ENCODE results near the gene PTPDC1.
"Not testable (repeated sequence)": the region's sequence is repeated elsewhere in the genome, so short reads cannot be mapped to it uniquely, and the experiment has no call there.

Gene PTPDC1

DNA sequence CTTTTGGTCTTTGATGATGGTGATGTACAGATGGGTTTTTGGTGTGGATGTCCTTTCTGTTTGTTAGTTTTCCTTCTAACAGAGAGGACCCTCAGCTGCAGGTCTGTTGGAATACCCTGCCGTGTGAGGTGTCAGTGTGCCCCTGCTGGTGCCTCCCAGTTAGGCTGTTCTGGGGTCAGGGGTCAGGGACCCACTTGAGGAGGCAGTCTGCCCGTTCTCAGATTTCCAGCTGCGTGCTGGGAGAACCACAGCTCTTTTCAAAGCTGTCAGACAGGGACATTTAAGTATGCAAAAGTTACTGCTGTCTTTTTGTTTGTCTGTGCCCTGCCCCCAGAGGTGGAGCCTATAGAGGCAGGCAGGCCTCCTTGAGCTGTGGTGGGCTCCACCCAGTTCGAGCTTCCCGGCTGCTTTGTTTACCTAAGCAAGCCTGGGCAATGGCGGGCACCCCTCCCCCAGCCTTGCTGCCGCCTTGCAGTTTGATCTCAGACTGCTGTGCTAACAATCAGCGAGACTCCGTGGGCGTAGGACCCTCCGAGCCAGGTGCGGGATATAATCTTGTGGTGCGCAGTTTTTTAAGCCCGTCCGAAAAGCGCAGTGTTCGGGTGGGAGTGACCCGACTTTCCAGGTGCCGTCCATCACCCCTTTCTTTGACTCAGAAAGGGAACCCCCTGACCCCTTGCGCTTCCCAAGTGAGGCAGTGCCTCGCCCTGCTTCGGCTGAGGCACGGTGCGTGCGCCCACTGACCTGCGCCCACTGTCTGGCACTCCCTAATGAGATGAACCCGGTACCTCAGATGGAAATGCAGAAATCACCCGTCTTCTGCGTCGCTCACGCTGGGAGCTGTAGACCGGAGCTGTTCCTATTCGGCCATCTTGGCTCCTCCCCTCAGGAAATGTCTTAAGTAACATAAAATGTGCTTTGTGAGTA lies 10.2 kb downstream of the PTPDC1 start:
- DNase-seq = not testable (repeated sequence)

DNA sequence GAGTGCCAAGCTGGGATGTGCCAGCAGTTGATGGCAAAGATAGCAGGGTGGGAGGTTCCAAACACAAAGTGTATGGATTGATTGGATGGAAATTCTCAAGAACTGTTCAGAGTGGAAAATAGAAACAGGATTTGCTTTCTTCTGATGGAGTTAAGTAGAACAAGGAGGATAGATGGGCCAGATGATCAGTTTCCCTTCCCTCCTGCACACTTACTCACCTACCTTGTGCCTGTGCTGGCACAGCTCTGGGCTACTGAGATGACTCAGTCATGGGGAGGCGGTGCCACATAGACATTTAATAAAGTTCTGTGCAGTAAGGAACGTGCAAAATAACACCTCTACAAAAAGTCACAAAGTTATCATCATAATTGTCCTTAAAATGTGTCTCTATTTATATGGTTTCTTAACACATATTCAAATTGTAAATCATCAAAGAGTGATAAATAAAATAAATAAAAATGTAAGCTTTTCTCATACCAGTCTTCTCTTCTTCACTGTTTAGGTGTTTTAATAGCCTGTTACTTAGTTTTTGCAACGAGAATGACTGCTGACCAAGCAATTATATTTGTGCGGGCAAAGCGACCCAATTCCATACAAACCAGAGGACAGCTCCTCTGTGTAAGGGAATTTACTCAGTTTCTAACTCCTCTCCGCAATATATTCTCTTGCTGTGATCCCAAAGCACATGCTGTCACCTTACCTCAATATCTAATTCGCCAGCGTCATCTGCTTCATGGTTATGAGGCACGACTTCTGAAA lies 12.7 kb downstream of the PTPDC1 start:
- no peak for DNase-seq

DNA sequence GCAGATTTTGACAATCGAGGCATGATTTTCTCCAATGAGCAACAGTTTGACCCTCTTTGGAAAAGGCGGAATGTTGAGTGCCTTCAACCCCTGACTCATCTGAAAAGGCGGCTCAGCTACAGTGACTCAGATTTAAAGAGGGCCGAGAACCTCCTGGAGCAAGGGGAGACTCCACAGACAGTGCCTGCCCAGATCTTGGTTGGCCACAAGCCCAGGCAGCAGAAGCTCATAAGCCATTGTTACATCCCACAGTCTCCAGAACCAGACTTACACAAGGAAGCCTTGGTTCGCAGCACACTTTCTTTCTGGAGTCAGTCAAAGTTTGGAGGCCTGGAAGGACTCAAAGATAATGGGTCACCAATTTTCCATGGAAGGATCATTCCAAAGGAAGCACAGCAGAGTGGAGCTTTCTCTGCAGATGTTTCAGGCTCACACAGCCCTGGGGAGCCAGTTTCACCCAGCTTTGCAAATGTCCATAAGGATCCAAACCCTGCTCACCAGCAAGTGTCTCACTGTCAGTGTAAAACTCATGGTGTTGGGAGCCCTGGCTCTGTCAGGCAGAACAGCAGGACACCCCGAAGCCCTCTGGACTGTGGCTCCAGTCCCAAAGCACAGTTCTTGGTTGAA lies 13.6 kb downstream of the PTPDC1 start:
- no peak for DNase-seq

DNA sequence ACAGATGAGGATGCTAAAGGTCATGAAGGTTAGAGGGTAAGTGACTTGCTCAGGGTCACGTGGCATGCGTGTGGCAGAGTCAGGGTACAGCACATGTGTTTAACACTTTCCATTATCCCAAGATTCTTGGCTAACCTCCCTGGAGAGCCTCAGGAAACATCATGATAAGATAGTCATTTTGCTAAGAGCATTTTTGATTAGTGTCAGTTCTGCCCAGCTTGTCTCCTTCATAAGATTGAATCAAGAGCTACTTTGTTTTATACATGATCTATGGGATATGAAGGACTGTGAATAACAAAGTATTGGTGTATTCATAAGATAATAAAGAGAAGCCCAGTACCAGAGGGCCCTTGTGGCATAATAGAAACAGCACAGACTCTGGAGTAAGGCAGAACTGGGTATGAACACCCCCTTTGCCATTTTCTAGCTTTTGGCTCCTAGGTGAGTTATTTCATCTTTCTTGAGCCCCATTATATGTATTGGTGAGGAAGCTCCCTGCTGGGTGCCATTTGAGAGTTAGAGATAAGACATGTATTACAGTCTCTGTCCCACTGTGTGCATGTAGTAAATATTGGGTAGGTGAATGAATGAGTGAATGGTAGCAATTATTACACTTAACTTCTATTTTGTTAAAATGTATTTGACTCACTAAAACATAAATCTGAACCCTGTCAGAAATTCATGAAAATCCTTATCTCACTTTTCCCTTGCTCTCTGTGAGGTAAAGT lies 16.1 kb downstream of the PTPDC1 start:
- no peak for DNase-seq

DNA sequence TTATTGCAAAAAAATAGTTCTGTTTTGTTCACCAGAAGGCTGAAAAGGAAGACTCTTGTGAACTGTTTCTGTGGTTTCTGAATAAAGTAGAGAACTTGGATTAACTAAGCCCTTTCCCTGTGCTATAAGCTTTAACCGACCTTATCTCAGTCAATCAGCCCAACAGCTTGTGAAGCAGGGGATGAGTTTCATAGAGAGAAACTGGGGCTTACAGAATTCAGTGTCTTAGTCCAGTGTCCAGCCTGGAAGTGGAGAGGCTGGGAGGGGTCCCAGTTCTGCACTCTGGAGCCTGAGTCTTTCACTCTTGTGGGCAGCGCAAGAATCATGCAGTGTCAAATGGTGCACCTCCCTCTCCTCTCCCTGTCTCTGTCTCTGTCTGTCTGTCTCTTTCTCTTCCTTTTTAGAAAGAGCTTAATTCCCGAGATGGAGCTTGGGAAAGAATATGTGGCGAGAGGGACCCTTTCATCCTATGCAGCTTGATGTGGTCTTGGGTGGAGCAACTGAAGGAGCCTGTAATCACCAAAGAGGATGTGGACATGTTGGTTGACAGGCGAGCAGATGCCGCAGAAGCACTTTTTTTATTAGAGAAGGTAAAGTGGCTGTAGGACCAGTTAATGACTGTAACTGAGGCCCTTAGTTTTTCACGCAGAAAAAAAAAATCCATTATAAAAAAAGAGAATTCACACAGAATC lies 17.0 kb downstream of the PTPDC1 start:
- no peak for DNase-seq

DNA sequence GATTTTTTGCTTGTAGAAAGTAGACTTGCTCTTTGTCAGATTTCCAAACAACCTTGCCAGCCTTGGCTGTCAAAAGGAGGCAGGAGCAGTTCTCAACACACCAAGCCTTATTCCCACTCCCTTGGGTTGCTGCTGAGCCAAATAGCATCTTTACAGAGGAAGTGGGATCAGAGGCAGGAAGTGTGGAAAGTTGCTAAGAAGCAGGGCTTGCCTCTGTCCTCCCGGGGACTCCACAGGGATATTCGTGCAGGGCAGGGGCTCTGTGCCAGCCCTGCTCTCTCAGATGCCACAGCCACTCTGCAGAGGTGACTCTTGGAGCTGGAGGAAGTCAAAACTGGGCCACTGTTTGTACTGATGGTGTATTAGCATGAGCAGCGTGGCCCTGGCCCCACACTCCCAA lies 24.3 kb downstream of the PTPDC1 start:
- no peak for DNase-seq

DNA sequence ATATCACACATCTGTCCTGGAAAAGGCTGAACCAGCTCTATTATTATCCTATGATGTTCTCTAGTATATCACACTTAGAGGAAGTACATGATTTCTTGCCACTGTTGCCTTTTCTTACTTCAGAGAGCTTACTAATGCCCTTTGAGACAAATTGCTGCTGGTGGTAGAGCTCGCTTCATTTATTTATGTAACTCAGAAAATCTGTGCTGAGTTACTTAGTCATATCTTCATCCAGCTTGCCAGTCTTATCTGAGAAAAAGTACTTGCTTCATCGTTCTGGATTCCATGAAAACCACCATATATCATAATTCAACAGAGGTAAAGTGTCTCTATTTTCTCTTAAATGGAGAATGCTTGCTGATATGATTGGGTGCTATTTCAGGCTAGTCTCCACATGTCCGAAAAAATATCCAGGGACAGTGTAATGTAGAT lies 26.6 kb downstream of the PTPDC1 start:
- DNase-seq = no peak

DNA sequence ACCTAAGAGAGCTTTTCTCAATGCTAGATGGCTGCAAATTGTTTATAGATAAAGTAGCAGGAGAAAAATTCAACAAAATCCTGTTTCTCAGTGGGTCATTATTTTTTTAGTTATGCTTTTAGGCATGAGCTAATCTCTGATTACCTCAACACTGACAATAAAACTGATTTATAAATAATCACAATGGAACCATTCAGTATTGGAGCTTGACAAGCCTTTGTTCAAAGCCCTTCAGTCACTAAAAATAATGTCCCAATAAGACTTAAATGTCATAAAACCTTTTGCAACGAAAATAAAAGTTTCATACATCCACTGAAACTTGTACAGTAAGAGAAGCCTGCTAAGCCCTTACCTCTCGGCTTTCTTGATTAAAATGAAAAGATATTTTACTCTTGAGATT lies 27.2 kb downstream of the PTPDC1 start:
- DNase-seq = no peak

DNA sequence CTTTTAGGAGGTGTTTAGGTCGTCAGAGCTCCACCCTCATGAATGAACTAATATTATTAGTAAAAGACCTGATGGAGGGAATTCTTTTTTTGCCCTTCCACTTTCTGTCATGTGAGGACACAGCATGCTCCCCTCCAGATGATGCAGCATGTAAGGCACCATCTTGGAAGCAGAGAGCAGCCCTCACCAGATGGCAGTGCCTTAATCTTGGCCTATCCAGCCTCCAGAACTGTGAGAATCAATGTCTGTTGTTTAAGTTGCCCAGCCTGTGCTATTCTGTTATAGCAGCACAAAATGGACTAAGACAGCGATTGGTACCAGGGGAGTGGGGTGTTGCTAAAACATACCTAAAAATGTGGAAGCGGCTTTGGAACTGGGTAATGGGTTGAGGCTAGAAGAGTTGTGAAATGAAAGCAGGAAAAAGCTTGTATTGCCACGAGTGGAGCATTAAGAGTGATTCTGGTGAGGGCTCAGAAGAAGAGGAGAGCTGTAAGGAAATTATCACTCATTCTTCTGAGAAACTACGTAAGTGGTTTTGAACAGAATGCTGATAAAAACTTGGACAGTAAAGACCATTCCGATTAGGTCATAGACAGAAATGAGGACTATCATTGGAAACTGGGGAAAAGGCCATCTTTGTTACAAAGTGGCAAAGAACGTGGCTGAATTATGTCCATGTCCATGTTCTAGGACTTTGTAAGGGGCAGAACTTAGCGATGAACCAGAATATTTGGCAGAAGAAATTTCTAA lies 28.6 kb downstream of the PTPDC1 start:
- DNase-seq = no peak

DNA sequence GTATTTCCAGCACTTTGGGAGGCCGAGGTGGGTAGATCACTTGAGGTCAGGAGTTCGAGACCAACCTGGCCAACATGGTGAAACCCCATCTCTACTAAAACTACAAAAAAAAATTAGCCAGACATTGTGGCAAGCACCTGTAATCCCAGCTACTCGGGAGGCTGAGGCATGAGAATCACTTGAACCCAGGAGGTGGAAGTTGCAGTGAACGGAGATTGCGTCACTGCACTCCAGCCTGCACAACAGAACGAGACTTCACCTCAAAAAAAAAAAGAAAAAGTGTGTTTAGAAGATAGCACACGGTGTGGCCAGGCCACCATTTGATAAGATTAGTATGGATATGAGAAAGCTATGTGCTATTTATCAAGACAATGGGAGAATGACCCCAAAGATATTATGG lies 35.8 kb downstream of the PTPDC1 start:
- DNase-seq = not testable (repeated sequence)

DNA sequence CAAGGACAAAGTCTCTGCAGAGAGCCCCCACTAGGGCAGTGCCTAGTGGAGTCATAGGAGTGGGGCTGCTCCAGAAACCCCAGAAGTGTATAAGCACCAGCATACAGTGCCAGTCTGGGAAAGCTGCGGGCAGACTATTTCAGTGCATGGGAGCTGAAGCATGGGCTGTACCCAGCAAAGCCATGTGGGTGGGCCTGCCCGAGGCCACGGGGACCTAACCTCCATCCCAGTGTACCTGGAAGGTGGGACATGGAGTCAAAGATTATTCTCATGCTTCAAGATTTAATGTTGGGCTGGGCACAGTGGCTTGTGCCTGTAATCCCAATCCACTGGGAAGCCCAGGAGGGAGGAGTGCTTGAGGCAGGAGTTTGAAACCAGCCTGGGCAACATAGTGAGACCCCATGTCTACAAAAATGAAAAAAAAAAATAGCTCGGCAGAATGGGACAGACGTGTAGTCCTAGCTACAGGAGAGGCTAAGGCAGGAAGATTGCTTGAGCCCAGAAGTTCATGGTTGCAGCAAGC lies 36.7 kb downstream of the PTPDC1 start:
- no peak for DNase-seq

DNA sequence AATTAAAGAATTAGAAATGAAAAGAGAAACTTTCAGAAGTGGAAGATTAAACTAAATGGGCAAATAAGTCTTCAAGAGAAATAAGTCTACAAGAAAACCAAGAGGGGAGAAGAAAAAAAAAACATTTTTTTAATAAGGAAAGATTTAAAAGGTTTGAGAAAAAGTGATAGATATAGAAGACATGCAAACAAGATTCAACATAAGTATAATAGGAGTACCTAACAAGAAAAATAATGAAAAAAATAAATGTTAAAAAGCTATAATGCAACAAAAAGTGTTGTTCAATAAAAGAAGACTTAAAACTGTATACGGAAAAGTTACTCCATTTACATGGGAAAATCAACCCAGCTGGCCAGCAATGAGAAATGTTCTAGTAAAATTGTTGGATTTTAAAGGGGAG lies 42.6 kb downstream of the PTPDC1 start:
- DNase-seq = no peak

DNA sequence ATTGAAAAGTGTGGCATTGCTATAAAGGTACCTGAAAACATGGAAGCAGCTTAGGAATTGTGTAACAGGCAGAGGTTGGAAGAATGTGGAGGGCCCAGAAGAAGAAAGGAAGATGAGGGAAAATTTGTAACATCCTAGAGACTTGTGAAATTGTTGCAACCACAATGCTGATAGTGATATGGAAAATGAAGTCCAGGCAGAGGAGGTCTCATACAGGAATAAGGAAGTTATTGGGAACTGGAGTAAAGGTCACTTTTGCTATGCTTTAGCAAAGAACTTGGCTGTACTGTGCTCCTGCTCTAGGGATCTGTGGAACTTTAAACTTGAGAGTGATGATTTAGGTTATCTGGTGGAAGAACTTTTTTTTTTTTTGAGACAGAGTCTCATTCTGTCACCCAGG lies 43.5 kb downstream of the PTPDC1 start:
- DNase-seq = no peak

DNA sequence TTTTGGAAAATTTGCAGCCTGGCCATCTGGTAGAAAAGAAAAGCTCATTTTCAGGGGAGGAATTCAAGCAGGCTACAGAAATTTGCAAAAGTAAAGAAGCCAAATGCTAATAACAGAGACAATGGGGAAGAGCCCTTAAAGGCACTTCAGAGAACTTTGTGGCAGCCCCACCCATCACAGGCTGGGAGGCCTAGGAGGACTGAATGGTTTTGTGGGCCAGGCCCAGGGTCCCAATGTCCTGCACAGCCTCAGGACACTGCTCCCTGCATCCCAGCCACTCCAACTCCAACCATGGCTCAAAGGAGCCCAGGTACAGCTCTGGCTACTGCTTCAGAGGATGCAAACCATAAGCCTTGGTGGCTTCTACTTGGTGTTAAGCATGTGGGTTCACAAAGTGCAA lies 44.3 kb downstream of the PTPDC1 start:
- no peak for DNase-seq

DNA sequence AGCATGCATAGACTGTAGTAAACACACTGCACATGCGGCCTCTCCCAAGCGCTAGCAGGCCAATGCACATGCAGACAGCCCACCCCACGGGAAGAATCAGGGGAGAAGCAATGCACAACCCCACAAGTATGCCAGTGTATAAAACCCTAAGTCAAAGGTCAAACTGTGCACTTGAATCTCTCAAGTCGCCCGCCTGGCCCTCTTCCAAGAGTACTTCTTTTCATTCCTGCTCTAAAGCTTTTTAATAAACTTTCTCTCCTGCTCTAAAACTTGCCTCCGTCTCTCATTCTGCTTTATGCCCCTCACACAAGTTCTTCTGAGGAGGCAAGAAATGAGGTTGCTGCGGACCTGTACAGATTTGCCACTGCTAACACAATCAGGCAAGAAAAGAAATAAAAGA lies 50.4 kb downstream of the PTPDC1 start:
- no peak for DNase-seq

DNA sequence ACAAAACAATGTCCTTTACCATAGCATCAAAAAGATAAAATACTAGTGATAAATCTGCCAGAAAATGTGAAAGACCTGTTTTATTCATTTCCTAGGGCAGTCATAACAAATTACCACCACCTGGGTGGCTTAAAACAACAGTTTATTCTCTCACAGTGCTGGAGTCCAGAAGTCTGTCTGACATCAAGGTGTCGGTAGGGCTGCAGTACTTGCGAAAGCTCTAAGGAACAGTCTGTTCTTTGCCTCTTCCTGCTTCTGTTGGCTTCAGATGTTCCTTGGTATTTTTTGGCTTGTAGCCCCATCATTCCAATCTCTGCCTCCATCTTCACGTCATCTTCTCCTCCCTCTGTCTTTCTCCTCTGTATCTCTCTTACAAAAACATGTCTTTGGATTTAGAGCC lies 51.0 kb downstream of the PTPDC1 start:
- no peak for DNase-seq

DNA sequence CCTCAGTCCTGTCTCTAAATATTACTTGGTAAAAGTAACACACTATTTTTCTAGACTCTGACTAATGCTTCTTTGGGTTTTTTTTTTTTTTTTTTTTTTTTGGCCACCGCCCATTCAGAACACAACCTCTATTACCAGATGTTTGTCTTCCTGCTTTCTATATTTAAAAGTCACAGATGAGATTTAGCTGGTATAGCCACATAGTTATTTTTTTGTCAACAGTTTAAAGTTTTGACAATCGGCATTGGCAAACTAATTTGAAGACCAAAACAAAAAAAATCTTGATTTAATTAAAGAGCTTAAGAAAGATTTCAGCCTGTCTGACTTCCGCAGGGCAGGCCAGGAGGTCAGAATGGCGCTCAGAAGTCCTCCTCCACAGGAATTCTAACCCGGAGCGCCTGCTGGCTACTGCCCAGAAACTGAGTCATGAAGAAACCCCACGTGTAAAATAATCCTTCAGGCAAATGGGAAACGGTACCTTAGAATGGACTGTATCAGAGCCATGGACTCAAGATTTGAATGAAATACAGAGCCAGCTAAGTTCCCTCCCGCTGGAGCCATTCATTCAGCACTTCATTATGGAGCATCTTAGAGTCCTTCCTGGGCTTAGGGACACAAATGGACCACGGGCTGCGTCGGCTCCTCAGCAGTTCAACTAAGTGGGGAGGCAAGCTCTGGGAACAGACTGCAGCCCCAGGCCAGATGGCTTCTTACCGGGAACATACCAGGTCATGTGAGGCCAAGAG lies 55.6 kb downstream of the PTPDC1 start:
- DNase-seq = peak; percentile 43

DNA sequence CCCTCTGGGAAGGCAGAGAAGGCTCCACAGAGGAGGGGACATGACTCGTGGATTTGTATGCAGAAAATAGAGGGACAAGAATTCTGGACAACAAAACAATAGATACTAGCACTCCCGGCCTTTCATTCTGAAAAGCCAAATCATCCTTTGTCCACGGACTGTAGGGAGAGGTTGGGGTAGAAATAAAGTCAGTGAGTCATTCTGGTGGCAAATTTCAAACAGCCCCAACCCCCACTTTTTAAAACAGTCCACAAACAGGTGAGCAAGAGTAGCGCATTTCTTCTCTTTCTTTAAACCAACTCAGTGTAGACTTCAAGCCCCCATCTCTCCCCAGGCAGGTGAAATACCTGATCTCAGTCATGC lies 56.1 kb downstream of the PTPDC1 start:
- no peak for DNase-seq

DNA sequence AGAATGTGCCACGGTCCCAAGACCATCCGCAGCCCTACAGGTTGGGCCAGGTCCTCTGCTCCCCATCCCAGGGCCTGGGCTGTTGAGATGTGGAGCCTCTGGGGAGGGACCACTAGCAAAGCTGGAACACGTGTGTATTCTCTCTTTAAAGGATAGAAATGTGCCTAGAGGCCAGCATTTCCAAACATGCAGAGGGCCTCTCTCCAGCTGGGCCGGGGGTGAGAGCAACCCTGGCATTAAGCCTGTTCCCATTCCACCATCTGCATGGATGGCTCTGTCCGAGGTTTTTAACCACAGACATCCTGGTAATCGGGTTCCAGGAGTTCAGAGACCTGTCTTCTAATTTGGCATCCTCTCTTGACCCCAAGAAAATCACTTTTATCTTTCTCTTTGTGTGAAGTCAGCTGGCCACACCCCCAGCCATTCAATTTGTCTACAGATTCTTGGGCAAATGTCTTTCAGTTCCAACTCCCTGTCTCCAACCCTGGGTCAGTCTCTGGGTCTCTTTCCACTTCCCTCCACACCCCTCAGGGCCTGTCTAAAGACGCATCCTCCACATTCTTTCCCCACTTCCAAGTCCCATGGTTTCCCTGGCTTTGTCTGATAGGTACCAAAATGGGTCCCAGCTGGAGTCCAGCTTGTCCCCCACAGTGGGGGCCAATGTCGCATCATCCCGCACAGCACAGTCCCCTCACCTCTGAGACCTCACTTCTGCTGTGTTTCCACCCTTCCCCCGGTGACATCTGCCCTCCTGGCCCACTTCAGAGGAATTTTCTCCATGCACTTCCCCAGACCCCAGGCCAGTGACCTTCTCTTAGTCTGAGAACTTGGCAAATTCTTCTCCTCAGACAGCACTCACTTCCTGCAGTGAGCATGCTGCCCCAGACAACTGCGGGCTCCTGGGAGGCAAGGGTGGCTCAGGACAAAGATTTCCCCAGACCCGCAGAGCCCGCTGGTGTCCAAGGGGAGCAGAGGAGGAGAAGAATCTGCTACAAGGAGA lies 56.8 kb downstream of the PTPDC1 start:
- DNase-seq = no peak
